Pancreas (tissue), 10 donors: ENCODE measurements around the gene NHLRC1. TPM values are rescaled to one million over a fixed set of nuclear protein-coding genes. Genes with fewer than 3 reads are reported as not detected.
"Not testable (repeated sequence)": the region's sequence is repeated elsewhere in the genome, so short reads cannot be mapped to it uniquely, and the experiment has no call there.

Source experiments
- ATAC-seq, 4 donors: fragments of 200-7000 bp; cut with Tn5 transposase; one replicate each; pipeline versions ENCODE4 v1.8.0 to v1.9.1; 2020; ENCODE audit warnings: mild to moderate bottlenecking in 4 of 4, moderate library complexity in 4 of 4
- DNase-seq, 6 donors: peaks; one replicate each; pipeline ENCODE4 v3.0.0-alpha.2; 2020
- FAIRE-seq: peaks from 2 replicates; lab custom pipeline; 2012; peaks lifted over from hg19 to GRCh38; lab: Jason Lieb, UNC
- H3K27ac ChIP-seq, 4 donors: fragments of 200-600 bp; sonication (generic); 1 replicate in 3 of 4; 2 replicates in 1 of 4; pipeline versions ENCODE4 v1.5.0 to v1.8.0; 2020
- H3K27me3 ChIP-seq, 4 donors: fragments of 200-600 bp; one replicate each; pipeline ENCODE4 v1.8.0; 2021
- H3K36me3 ChIP-seq, 3 donors: fragments of 200-600 bp; sonication (generic) in 1 of 3; one replicate each; pipeline versions ENCODE4 v1.5.0 to v1.8.0; 2020 to 2021
- H3K4me1 ChIP-seq, 3 donors: fragments of 200-600 bp; one replicate each; pipeline ENCODE4 v1.8.0; 2021
- H3K4me3 ChIP-seq, 4 donors: fragments of 200-600 bp; sonication (generic) in 2 of 4; one replicate each; pipeline versions ENCODE4 v1.5.0 to v1.8.0; 2020 to 2021
- H3K9me3 ChIP-seq, 4 donors: fragments of 200-600 bp; one replicate each; pipeline ENCODE4 v1.8.0; 2021
- WGBS, 2 donors: extraction: QIAGEN DNeasy Blood & Tissue Kit; methylation state at CpG; one replicate each; pipeline ENCODE4 v1.1.7; 2013; 5-methylcytosine and 5-hydroxymethylcytosine counted together
- intact Hi-C, 3 donors: fragments of 100-400 bp; cut with DNase I; formaldehyde crosslinking; loops; one replicate each; pipeline versions ENCODE4 v1.11.1 to v1.14.2; 2022
- polyA plus RNA-seq, 2 donors: library from polyadenylated mRNA; stranded (reverse); fragments of 200-250 nt; gene quantifications; one replicate each; pipeline ENCODE4 v1.2.3, GENCODE V29; 2013
- total RNA-seq, 6 donors: library from RNA; stranded (reverse); fragmentation: NEBNext Ultra II Directional in 4 of 6; extraction: Animal tissue kit (Norgen Biotek cat#: 25700) in 4 of 6; gene quantifications; one replicate each; pipeline versions ENCODE4 v1.2.1 to v1.2.4, GENCODE V29; 2021 to 2023
- TF ChIP-seq, protein P1 (sequence below), 4 donors: fragments of 200-600 bp; sonication (generic) in 3 of 4; IDR thresholded peaks; one replicate each; pipeline versions ENCODE4 v1.5.0 to v1.8.0; 2021; ENCODE audit warnings: antibody characterized with exemption in 4 of 4
- donor health status: healthy with polysubstance abuse.
- donor health status: DM: no; HTN: no; CAD: no; lungs with moderate emphysema.
- donor health status: DM: no; HTN: no; CAD: no.
- donor health status: control.
- donor health status: control.
- donor health status: Bipolar disorder and iron deficiency.
- donor health status: DM: yes; HTN: yes; CAD: no.
- donor health status: DM: no; HTN: no; CAD: no.
- donor health status: DM: no; HTN: no; CAD: no.
- donor health status: DM: yes; HTN: yes; CAD: no.

Gene NHLRC1
- total and polyA plus RNA-seq, 8 donors, result 0.93 to 1.8 (median 1.2) TPM

DNA sequence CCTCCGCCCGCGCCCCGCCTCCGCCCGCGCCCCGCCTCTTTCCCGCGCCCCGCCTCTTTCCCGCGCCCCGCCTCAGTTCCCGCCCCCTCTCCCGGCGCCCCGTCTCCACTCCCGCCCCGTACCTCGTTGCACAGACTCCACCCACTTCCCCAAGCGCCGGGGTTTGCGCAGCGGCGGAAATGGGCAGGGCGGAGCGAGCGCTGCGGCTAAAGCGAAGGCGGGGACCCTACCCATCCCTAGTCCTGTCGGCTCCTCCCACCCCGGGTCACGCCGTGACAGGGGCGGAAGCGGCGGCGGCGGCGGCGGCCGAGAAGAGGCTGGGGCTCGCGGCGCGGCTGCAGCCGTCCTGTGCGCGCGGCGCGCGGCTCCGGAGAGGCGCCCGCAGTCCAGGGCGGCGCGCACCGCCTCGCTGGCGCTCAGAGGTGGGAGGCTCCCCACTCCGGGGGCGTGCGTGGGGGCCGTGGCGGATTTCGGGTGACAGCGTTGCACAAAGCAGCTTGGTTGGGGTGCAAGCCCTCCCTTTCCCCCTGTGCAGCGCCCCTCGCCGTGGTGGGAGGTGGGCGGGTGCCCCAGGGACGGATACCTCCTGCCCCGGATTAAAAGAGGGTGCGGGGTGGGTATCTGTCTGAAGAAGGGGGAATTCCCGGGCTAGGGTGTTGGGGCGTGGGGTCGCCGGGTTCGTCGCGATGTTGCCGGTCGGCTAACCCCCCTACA, 32.8 kb upstream of the NHLRC1 start, which contains the start of gene KDM1B:
Gene KDM1B, plus strand, starts transcription at position 273 of the 714 bp plus-strand sequence. CDS start 4,474 bp downstream, outside the sequence.
- intact Hi-C loops, result no loop called here
- TF ChIP-seq, protein P1, sequence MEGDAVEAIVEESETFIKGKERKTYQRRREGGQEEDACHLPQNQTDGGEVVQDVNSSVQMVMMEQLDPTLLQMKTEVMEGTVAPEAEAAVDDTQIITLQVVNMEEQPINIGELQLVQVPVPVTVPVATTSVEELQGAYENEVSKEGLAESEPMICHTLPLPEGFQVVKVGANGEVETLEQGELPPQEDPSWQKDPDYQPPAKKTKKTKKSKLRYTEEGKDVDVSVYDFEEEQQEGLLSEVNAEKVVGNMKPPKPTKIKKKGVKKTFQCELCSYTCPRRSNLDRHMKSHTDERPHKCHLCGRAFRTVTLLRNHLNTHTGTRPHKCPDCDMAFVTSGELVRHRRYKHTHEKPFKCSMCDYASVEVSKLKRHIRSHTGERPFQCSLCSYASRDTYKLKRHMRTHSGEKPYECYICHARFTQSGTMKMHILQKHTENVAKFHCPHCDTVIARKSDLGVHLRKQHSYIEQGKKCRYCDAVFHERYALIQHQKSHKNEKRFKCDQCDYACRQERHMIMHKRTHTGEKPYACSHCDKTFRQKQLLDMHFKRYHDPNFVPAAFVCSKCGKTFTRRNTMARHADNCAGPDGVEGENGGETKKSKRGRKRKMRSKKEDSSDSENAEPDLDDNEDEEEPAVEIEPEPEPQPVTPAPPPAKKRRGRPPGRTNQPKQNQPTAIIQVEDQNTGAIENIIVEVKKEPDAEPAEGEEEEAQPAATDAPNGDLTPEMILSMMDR (IDR thresholded peaks at IDR 0.05), result no peak
- 0 to 1% methylated on average over 61 to 87 of the region's 87 CpGs for WGBS, 2 donors
- Histone ChIP-seq H3K4me1 (peaks cover 8 to 25% (median 16%) of the 10 kb centered on the region in 3 donors), H3K9me3 (no peaks in the 10 kb centered on the region), H3K27ac (peak within 1 kb of the TSS; percentile 88 to 93 (median 91)), H3K4me3 (peak within 1 kb of the TSS; percentile 76 to 99 (median 90)), H3K36me3 (peaks cover 0 to 3% (median 0%) of the 10 kb centered on the region in 3 donors), H3K27me3 (no peaks in the 10 kb centered on the region)
- FAIRE-seq, result no peak
- DNase-seq, result peak; percentile 98 to 99 (median 99)
- peak; percentile 90 to 96 (median 94) for ATAC-seq

DNA sequence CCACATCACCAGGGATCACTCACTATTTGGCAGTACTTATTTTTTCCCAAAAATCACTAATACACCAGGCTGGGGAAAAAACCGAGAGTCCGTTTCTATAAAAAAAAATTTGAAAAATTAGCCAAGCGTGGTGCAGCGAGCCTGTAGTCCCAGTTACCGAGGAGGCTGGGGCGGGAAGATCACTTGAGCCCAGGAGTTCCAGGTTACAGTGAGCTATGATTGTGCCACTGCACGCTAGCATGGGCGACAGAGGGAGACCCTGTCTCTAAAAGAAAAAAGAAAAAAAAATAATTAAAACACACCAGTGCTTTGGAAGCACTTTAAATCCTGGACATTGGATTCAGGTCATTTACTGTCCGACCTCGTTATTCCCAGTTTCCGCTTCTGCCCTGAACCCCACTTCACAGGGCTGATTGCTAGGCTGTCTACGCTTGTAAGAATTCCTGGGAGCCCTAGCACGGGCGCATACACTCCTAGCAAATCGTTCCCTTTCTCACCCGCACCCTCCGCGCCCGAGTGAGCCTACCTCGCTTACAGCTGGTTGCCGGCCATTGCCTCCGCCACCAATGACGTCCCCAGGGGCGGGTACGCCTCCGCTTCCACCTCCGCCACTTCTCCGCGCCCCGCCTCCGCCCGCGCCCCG, 32.2 kb upstream of the NHLRC1 start, which contains the start of gene TPMT:
Gene TPMT, minus strand, starts transcription at position 571 of the 643 bp plus-strand sequence. CDS start 5,950 bp downstream, outside the sequence.
- 0% methylated on average over 34 of the region's 34 CpGs for WGBS, 2 donors
- TF ChIP-seq, protein P1 (IDR thresholded peaks at IDR 0.05), result no peak
- DNase-seq (peak in 4 of 6 donors; percentile 14 to 57 (median 31)), FAIRE-seq (no peak), ATAC-seq (peak in 2 of 4 donors; percentile 10 to 25)
- Histone ChIP-seq H3K4me1 (peaks cover 8 to 25% (median 16%) of the 10 kb centered on the region in 3 donors), H3K9me3 (no peaks in the 10 kb centered on the region), H3K27me3 (no peaks in the 10 kb centered on the region), H3K27ac (peak within 1 kb of the TSS; percentile 88 to 93 (median 91)), H3K4me3 (peak within 1 kb of the TSS; percentile 76 to 99 (median 90)), H3K36me3 (no peaks in the 10 kb centered on the region)
- intact Hi-C loops, result no loop called here

DNA sequence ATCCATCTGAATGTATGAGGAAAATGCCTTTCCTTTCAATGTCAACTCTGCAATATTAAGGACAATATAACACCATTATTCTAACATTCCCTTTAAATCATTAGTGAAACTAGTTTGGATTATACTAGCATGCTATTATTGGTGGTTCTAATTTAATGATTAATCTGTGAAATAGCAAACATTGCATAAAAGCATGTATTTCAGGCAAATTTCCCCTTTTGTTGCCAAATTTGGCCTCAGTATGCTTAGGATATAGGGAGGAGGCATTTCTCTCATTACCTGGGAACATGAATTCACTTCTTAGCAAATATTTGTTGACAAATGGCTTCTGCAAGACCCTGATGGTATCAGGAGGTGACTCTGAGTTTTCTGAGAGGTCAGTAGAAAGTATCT, 30.8 kb upstream of the NHLRC1 start:
- Histone ChIP-seq H3K4me3 (no peak overlapping the region), H3K9me3 (no peaks in the 10 kb centered on the region), H3K27ac (peak overlapping the region in 1 of 4 donors; percentile 30), H3K4me1 (peaks cover 8 to 25% (median 16%) of the 10 kb centered on the region in 3 donors), H3K27me3 (no peaks in the 10 kb centered on the region), H3K36me3 (no peaks in the 10 kb centered on the region)
- ATAC-seq (no peak), DNase-seq (no peak), FAIRE-seq (no peak)
- intact Hi-C loops, result no loop called here
- TF ChIP-seq, protein P1 (IDR thresholded peaks at IDR 0.05), result no peak

DNA sequence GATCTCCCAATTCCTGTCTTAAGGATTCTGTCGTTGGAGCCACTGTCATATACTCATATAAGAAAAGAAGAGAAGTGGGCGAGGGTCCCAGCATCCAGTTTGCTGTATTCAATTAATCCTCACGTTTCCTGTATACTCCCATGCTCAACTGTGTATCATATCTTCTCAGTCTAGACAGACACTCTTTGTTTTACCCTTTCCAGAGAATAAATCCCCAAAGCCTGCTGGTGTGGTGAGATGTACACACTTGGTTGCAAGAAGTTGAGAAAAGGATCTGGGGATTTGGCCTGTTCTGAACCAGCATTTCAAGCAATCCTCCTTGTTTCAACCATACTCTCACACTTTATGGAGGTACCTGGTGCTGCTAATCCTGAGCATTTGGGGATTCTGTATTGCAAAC, 29.3 kb upstream of the NHLRC1 start:
- no peak overlapping the region for H3K4me3 ChIP-seq
- ATAC-seq (no peak), FAIRE-seq (no peak), DNase-seq (no peak)
- H3K9me3 ChIP-seq, result no peaks in the 10 kb centered on the region
- TF ChIP-seq, protein P1 (IDR thresholded peaks at IDR 0.05), result no peak
- WGBS, 2 donors, result 88 to 90% methylated on average over 3 of the region's 3 CpGs
- no peak overlapping the region for H3K27ac ChIP-seq
- no peaks in the 10 kb centered on the region for H3K27me3 ChIP-seq
- intact Hi-C loops, result no loop called here
- H3K4me1 ChIP-seq, result peaks cover 8 to 25% (median 16%) of the 10 kb centered on the region in 3 donors
- H3K36me3 ChIP-seq, result no peaks in the 10 kb centered on the region

DNA sequence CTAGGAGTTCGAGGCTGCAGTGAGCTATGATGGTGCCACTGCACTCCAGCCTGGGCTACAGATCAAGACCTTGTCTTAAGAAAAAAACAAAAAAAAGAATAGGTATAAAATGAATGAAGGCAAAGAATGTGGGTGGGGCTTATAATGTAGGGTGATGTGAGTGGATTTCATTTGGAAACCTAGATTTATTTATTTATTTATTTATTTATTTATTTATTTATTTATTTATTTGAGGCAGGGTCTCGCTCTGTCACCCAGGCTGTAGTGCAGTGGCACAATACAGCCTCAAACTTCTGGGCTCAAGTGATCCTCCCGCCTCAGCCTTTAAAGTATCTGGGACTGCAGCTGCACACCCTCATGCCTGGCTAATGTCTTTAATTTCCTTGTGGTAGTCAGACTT, 28.9 kb upstream of the NHLRC1 start:
- H3K27me3 ChIP-seq, ATAC-seq, H3K27ac ChIP-seq, intact Hi-C loops, H3K4me3 ChIP-seq, FAIRE-seq, H3K36me3 ChIP-seq, H3K9me3 ChIP-seq, DNase-seq: not testable (repeated sequence)
- peaks cover 8 to 21% (median 16%) of the 10 kb centered on the region in 3 donors for H3K4me1 ChIP-seq
- WGBS, 2 donors, result 96 to 100% methylated on average over 3 of the region's 3 CpGs
